Adrenal gland (tissue), 5 donors: ENCODE data around the gene ZAP70.

Experiments used
- POLR2A ChIP-seq, 2 donors: fragments of 450-650 bp; IDR thresholded peaks; one replicate each; pipeline ENCODE4 v1.6.1; 2017; ENCODE audit warnings: antibody characterized with exemption in 2 of 2, mild to moderate bottlenecking in 2 of 2, moderate library complexity in 1 of 2
- TF ChIP-seq, protein P1 (sequence below), 6 experiments: fragments of 450-650 bp in 4 of 6; fragments of 200-600 bp in 2 of 6; sonication (generic) in 1 of 6; IDR thresholded peaks; 1 replicate in 5 of 6; 2 replicates in 1 of 6; pipeline versions ENCODE4 v1.5.1 to v1.8.0; 2016 to 2021; ENCODE audit warnings: antibody characterized with exemption in 6 of 6, mild to moderate bottlenecking in 2 of 6, moderate library complexity in 1 of 6
- donor health status: DM: no; HTN: no; CAD: no.

DNA sequence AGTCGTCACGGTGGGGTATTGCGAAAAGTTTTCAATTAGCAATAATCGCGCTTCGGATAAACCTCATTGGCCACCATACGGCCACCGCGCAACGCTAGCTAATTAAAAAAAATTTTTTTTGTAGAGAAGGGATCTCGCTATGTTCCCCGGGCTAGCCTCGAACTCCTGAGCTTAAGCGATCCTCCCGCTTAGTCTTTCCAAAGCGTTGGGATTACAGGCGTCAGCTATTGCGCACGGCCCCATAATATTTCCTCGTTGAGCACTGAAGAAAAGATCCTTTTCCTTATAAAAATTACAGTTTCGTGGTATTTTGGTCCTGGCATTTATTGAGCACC lies 48.8 kb upstream of the ZAP70 start:
- TF ChIP-seq, protein P1, sequence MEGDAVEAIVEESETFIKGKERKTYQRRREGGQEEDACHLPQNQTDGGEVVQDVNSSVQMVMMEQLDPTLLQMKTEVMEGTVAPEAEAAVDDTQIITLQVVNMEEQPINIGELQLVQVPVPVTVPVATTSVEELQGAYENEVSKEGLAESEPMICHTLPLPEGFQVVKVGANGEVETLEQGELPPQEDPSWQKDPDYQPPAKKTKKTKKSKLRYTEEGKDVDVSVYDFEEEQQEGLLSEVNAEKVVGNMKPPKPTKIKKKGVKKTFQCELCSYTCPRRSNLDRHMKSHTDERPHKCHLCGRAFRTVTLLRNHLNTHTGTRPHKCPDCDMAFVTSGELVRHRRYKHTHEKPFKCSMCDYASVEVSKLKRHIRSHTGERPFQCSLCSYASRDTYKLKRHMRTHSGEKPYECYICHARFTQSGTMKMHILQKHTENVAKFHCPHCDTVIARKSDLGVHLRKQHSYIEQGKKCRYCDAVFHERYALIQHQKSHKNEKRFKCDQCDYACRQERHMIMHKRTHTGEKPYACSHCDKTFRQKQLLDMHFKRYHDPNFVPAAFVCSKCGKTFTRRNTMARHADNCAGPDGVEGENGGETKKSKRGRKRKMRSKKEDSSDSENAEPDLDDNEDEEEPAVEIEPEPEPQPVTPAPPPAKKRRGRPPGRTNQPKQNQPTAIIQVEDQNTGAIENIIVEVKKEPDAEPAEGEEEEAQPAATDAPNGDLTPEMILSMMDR (IDR thresholded peaks at IDR 0.05), result no peak
- TF ChIP-seq POLR2A (IDR thresholded peaks at IDR 0.05), result no peak
